WI38 (cell line): ENCODE measurements around the gene ATCAY.
A peak's percentile ranks its signal among the peaks of the same experiment; 100 is the strongest.

ENCODE experiments used
- H3K4me3 ChIP-seq: 2 replicates; pipeline ENCODE4 v1.5.1; 2011; ENCODE audit warnings: low read depth, mild to moderate bottlenecking, control low read depth, low read length
- CTCF ChIP-seq: IDR thresholded peaks from 2 replicates; pipeline ENCODE4 v1.5.1; 2012; ENCODE audit warnings: low read depth, mild to moderate bottlenecking, control low read depth, low read length

Gene ATCAY

DNA sequence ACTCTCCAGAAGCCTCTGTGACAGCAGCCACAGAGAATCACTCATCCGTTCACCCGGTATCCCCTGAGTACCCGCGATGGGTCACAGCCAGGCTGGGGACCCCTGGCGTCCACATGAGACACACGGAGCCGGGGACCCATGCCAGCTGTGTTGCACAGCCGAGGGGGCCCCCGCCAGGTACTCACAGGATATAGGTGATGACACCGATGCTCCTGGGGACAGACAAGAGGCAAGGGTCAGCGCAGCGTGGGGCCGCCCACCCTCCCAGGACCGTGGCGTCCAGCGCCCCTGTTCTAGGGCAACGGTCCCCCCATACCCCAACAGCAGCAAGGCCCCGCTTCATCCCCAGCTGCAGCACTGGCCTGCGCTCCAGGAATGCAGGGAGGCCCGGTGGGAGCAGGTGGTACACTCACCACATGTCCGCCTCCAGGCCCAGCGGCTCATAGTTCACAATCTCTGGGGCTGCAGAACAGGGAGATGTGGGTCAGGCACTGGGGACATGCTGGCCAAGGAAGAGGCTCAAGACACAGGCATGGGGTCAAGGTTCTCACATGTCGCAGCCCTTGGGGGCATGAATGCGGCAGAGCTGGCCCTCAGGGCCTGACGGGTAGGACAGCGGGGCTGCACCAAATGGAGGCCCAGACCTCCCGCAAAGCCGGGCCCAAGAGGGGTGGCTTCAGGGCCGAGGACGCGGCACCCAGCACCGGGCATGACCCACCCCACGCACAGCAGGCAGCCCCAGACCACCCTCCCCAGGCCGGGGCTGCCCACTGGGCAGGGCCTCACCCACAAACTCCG lies 83.2 kb downstream of the ATCAY start:
- H3K4me3 ChIP-seq = no peak overlapping the region
- TF ChIP-seq CTCF = no peak

- no peak for TF ChIP-seq CTCF
- no peak overlapping the region for H3K4me3 ChIP-seq
These were observed 84.0 kb downstream of the ATCAY start for GRCh38 chr19:3964256-3965194.

DNA sequence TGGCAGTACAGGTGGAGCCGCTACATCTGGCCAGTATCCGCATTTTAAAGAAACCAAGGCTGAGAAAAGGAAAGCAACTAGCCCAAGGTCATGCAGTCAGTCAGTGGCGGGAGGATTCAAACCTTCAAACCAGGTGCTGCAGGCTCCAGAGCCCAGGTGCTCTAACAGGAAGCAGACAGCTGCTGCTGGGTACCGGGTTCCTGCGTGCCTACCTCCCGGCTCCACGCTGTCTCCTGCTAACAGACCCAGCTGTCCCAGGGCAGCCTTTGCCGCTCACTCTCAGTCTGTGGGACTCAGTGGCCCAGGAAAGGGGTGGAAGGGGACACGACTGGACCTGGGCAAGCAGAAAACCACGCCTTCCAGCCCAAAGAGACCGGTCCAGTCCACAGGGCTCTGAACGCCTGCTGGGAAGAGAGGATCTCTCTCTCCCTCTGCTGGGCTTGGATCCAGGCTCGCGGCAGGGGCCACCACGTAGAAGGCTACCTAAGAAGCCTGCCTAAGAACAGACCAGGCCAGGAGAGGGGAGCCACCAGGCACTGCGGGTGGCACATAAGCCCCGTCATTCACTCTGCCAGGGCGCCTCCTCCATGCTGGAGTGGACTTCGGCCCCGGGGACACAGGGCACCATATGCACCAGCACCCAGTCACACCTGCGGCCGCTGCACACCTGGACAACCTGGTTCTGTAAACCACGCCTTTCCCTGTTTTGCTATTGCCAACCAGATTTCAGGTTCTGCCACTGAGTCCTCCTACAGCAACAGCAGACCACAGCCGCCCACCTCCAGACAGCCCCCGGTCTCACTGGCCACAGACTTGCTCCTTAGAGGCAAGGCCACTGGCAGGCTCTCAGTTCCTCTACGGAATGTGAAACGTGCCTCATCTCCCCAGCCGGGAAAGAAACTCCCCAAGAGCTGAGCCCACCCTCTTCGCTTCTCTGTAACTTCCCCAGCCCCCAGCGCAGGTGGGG lies 85.8 kb downstream of the ATCAY start:
- no peak for TF ChIP-seq CTCF
- no peak overlapping the region for H3K4me3 ChIP-seq

DNA sequence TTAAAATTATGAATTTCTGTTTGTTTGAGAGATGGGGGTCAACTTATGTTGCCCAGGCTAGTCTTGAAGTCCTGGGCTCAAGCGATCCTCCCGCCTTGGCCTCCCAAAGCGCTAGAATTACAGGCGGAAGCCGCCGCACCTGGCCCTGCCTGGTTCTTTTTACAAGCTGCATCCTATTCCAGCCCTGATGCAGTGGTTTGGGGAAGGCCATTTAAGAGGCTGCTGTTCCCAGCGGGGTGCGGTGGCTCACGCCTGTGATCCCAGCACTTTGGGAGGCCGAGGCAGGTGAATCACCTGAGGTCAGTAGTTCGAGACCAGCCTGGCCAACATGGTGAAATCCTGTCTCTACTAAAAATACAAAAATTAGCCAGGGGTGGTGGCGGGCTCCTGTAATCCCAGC lies 87.5 kb downstream of the ATCAY start:
- peak overlapping the region; percentile 14 for H3K4me3 ChIP-seq

GRCh38 chr19:3968556-3969434 lies 88.3 kb downstream of the ATCAY start:
- TF ChIP-seq CTCF = no peak
- H3K4me3 ChIP-seq = peak overlapping the region; percentile 92

DNA sequence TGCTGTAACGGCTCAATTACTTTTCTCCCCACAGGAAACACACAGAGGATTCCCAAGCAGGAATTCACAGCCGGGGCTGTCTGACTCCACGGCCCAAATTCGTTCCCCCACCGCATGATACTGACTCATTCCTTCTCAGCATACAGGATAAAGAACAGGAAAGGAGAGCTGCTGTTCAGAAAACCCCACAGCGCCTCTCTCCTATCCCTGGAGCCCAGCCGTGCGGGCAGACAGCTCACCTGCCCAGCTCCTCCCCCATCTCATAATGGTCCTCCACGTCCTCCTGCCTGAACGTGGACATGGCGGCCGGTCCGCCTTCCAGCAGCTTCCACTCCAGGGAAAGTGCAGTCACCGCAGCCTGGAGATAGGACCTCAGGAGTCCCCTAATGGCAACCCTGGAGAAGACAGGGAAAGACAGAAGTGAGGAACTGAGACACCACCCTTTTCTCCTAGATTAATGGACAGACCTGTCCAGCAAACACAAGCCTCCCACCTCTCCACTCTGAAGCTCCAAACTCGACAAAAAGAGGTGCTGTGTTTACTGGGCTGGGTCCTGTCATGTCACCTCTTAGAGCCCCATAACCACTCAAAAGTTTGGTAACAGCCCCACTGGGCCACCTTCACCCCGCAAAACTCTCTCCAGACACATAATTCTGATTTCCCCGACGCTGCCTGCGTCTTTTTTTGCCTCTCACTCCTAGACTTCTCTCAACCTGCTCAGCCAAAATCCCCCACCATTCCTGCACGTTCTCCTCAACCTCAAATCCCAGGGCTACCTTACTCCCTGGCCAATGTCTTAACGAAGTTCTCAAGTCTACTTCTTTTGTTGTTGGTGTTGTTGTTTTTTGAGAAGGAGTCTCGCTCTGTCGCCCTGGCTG lies 89.2 kb downstream of the ATCAY start:
- H3K4me3 ChIP-seq = peak overlapping the region; percentile 92
- no peak for TF ChIP-seq CTCF
